Measurements from ENCODE around the gene HES4.

Gene HES4

DNA sequence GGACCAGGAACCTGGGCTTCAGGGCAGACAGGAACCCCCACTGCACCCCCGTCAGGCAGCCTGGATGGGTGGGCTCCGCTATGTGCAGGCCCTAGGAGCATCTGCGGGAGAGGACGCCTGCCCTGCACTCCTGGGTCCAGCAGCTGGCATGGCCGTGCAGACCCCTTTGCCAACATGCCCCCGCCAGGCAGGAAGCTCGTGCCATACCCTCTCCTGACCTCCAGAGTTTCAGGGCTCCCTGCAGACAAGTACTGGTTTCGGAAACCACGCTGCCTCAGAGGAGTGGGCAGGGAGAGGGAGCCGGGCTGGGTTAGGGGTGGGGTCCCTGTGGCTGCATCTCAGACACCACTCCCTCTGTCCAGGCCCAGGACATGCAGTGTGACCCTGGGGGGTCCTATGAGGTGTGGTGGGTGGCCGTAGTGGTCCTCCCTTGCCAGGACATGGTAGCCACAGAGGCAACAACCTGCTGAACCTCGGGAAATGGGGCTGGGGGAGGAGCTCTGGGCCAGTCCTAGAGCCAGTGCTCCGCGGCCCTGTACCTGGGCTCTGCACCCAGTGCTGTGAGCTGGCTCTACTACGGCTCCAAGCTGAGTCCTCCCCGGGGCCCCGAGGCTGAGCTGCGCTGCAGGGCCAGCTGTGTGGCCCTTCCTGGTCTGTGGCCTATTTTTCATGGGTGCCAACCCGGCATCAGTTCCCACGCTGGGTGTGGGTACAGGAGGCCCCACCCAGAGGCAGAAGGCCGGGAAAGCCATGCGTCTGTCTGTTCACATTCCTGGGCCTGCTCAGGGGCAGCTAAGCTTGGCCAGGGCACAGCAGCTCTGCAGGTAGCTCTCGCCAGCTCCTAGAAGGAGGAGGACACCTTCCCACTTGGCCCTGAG is 32.2 kb downstream of the HES4 start:
- Histone ChIP-seq H3K18ac (ENCODE audit: low read length) (no peak overlapping the region), H3K36me3 (replicated peaks in 1 of 2; ENCODE audit: control insufficient read depth in 2 of 2, insufficient read depth in 2 of 2, low read length in 2 of 2) (peaks cover 8 to 19% of the 10 kb centered on the region in 2 donors), H3K4me1 (ENCODE audit: control insufficient read depth in 2 of 2, insufficient read depth in 1 of 2, low read depth in 1 of 2, low read length in 2 of 2) (peaks cover 2 to 10% of the 10 kb centered on the region in 2 donors), H2AK5ac (ENCODE audit: low read depth, low read length) (peak overlapping the region; percentile 56), H2BK5ac (ENCODE audit: low read length) (no peak overlapping the region), H4K91ac (ENCODE audit: low read depth, low read length, poor library complexity) (no peak overlapping the region), H3K27ac (replicated peaks; ENCODE audit: low read length) (no peak overlapping the region), H3K9me3 (replicated peaks in 1 of 2; ENCODE audit: control insufficient read depth in 2 of 2, insufficient read depth in 1 of 2, low read depth in 1 of 2, low read length in 2 of 2) (peaks cover 0 to 6% of the 10 kb centered on the region in 2 donors), H3K79me1 (ENCODE audit: low read depth, low read length) (peaks cover 3% of the 10 kb centered on the region), H2BK12ac (ENCODE audit: low read length) (no peak overlapping the region), H4K8ac (ENCODE audit: low read depth, low read length) (no peak overlapping the region), H3K14ac (ENCODE audit: low read length) (peak overlapping the region; percentile 38), H3K27me3 (ENCODE audit: control insufficient read depth in 3 of 3, insufficient read depth in 3 of 3, low read depth in 1 of 3, low read length in 3 of 3) (peaks cover 15 to 68% (median 63%) of the 10 kb centered on the region in 3 experiments), H2BK15ac (ENCODE audit: low read length) (no peak overlapping the region), H3K9ac (ENCODE audit: low read depth, low read length, poor library complexity) (no peak overlapping the region), H3K4me3 (ENCODE audit: low read length in 2 of 2) (no peak overlapping the region), H2BK120ac (ENCODE audit: low read depth, low read length) (no peak overlapping the region), H2AFZ (ENCODE audit: low read length) (no peak overlapping the region), H3K23ac (ENCODE audit: low read depth, low read length, poor library complexity) (no peak overlapping the region), H3K4ac (ENCODE audit: low read length) (no peak overlapping the region), H3K4me2 (ENCODE audit: insufficient read depth, low read length, poor library complexity, severe bottlenecking) (no peak overlapping the region)
- DNase-seq (ENCODE audit: low spot score): no peak
- no CpG with 5 or more reads among the region's 23 CpGs for WGBS, 2 donors (ENCODE audit: extremely low coverage in 2 of 2, insufficient read length in 2 of 2, insufficient replicate concordance in 1 of 2)

DNA sequence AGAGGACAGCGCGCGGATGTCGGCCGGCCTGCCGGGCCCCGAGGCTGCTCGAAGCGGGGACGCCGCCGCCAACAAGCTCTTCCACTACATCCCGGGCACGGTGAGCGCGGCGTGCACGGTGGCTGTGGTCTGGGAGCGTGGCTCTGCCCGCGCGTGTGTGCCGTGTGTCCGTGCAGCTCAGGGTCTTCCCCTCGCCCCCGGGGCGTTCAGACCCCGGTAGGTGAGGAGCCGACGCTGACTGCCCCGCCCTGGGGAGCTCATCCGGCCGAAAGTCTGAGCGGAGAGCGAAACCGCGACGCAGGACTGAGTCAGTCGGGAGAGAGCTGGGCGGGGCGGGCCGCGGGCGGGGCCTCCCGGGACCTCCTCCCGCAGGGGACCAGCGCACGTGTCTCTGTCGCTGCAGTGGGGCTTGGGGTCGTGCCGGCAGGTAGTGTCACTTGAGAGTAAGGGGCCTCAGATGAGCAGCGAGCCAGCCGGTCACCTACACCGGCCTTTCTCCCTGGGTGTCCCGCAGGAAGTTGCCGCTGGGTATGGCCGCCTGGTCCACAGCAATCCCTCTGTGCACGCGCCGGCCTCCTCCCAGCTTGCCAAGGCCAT is 33.1 kb downstream of the HES4 start:
- Histone ChIP-seq H3K36me3 (replicated peaks in 1 of 2; ENCODE audit: control insufficient read depth in 2 of 2, insufficient read depth in 2 of 2, low read length in 2 of 2) (peaks cover 10 to 26% of the 10 kb centered on the region in 2 donors), H3K4ac (ENCODE audit: low read length) (no peak overlapping the region), H4K91ac (ENCODE audit: low read depth, low read length, poor library complexity) (no peak overlapping the region), H3K27me3 (ENCODE audit: control insufficient read depth in 3 of 3, insufficient read depth in 3 of 3, low read depth in 1 of 3, low read length in 3 of 3) (peaks cover 15 to 63% (median 62%) of the 10 kb centered on the region in 3 experiments), H2BK5ac (ENCODE audit: low read length) (peak overlapping the region; percentile 95), H3K14ac (ENCODE audit: low read length) (peak overlapping the region; percentile 82), H2BK120ac (ENCODE audit: low read depth, low read length) (peak overlapping the region; percentile 81), H3K9me3 (replicated peaks in 1 of 2; ENCODE audit: control insufficient read depth in 2 of 2, insufficient read depth in 1 of 2, low read depth in 1 of 2, low read length in 2 of 2) (peaks cover 0 to 6% of the 10 kb centered on the region in 2 donors), H2BK12ac (ENCODE audit: low read length) (no peak overlapping the region), H2BK15ac (ENCODE audit: low read length) (peak overlapping the region; percentile 58), H3K18ac (ENCODE audit: low read length) (peak overlapping the region; percentile 98), H2AFZ (ENCODE audit: low read length) (peak overlapping the region; percentile 98), H3K4me1 (ENCODE audit: control insufficient read depth in 2 of 2, insufficient read depth in 1 of 2, low read depth in 1 of 2, low read length in 2 of 2) (peaks cover 2 to 10% of the 10 kb centered on the region in 2 donors), H3K4me2 (ENCODE audit: insufficient read depth, low read length, poor library complexity, severe bottlenecking) (peak overlapping the region; percentile 94), H3K79me1 (ENCODE audit: low read depth, low read length) (peaks cover 3% of the 10 kb centered on the region), H3K23ac (ENCODE audit: low read depth, low read length, poor library complexity) (peak overlapping the region; percentile 98), H3K4me3 (ENCODE audit: low read length in 2 of 2) (peak overlapping the region; percentile 41 to 78), H3K27ac (replicated peaks; ENCODE audit: low read length) (no peak overlapping the region), H4K8ac (ENCODE audit: low read depth, low read length) (peak overlapping the region; percentile 82), H2AK5ac (ENCODE audit: low read depth, low read length) (peak overlapping the region; percentile 88), H3K9ac (ENCODE audit: low read depth, low read length, poor library complexity) (peak overlapping the region; percentile 88)
- DNase-seq (ENCODE audit: low spot score): peak; percentile 35
- no CpG with 5 or more reads among the region's 60 CpGs for WGBS, 2 donors (ENCODE audit: extremely low coverage in 2 of 2, insufficient read length in 2 of 2, insufficient replicate concordance in 1 of 2)

DNA sequence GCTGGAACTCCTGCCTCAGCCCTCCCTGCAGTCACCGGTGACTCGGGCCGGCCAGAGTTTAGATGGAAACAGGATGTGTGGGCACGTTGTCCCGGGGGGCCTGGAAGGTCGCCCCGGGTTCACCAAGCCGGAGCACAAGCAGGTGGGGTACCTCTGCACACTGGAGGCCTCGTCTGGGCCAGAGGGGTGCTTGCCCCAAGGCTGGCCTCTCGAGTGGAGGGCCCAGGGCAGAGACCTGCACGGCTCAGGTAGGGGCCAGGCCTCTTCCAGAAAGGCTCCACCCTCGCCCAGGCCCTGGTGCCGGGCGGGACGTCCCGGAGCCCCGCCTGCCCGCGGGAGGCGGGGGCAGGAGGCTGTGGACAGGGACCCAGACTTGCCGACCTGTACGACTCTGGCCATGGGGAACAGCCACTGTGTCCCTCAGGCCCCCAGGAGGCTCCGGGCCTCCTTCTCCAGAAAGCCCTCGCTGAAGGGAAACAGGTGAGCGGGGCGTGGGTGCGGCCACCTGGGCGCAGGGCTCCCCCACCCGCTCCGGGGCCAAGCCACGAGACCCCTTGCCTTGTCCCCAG is 33.7 kb downstream of the HES4 start, which contains the start of gene PLEKHN1:
Gene PLEKHN1, plus strand, starts transcription at position 348 of the 569 bp plus-strand sequence. Its CDS starts 50 bp downstream, at position 398.
- peak within 1 kb of the TSS; percentile 82 for H4K8ac ChIP-seq (ENCODE audit: low read depth, low read length)
- peak within 1 kb of the TSS; percentile 88 for H3K9ac ChIP-seq (ENCODE audit: low read depth, low read length, poor library complexity)
- H3K36me3 ChIP-seq (replicated peaks in 1 of 2; ENCODE audit: control insufficient read depth in 2 of 2, insufficient read depth in 2 of 2, low read length in 2 of 2): peaks cover 10 to 30% of the 10 kb centered on the region in 2 donors
- no peak within 1 kb of the TSS for H3K4ac ChIP-seq (ENCODE audit: low read length)
- H3K9me3 ChIP-seq (replicated peaks in 1 of 2; ENCODE audit: control insufficient read depth in 2 of 2, insufficient read depth in 1 of 2, low read depth in 1 of 2, low read length in 2 of 2): peaks cover 0 to 6% of the 10 kb centered on the region in 2 donors
- no peak within 1 kb of the TSS for H2BK12ac ChIP-seq (ENCODE audit: low read length)
- H4K91ac ChIP-seq (ENCODE audit: low read depth, low read length, poor library complexity): no peak within 1 kb of the TSS
- no peak for DNase-seq (ENCODE audit: low spot score)
- peak within 1 kb of the TSS; percentile 88 for H2AK5ac ChIP-seq (ENCODE audit: low read depth, low read length)
- H3K27me3 ChIP-seq (ENCODE audit: control insufficient read depth in 3 of 3, insufficient read depth in 3 of 3, low read depth in 1 of 3, low read length in 3 of 3): peaks cover 15 to 61% (median 57%) of the 10 kb centered on the region in 3 experiments
- peak within 1 kb of the TSS; percentile 98 for H2AFZ ChIP-seq (ENCODE audit: low read length)
- peak within 1 kb of the TSS; percentile 94 for H3K4me2 ChIP-seq (ENCODE audit: insufficient read depth, low read length, poor library complexity, severe bottlenecking)
- peaks cover 5% of the 10 kb centered on the region for H3K79me1 ChIP-seq (ENCODE audit: low read depth, low read length)
- H3K27ac ChIP-seq (replicated peaks; ENCODE audit: low read length): no peak within 1 kb of the TSS
- peak within 1 kb of the TSS; percentile 81 for H2BK120ac ChIP-seq (ENCODE audit: low read depth, low read length)
- peak within 1 kb of the TSS; percentile 95 for H2BK5ac ChIP-seq (ENCODE audit: low read length)
- no CpG with 5 or more reads among the region's 31 CpGs for WGBS, 2 donors (ENCODE audit: extremely low coverage in 2 of 2, insufficient read length in 2 of 2, insufficient replicate concordance in 1 of 2)
- peak within 1 kb of the TSS; percentile 58 for H2BK15ac ChIP-seq (ENCODE audit: low read length)
- H3K18ac ChIP-seq (ENCODE audit: low read length): peak within 1 kb of the TSS; percentile 98
- H3K4me1 ChIP-seq (ENCODE audit: control insufficient read depth in 2 of 2, insufficient read depth in 1 of 2, low read depth in 1 of 2, low read length in 2 of 2): peaks cover 7 to 10% of the 10 kb centered on the region in 2 donors
- H3K4me3 ChIP-seq (ENCODE audit: low read length in 2 of 2): peak within 1 kb of the TSS; percentile 41 to 78
- H3K14ac ChIP-seq (ENCODE audit: low read length): peak within 1 kb of the TSS; percentile 82
- H3K23ac ChIP-seq (ENCODE audit: low read depth, low read length, poor library complexity): peak within 1 kb of the TSS; percentile 98

Data from neuronal stem cell (in vitro differentiated cells).